SK-N-SH (cell line): ENCODE results near the gene CCRL2. TPM values are rescaled to one million over a fixed set of nuclear protein-coding genes. Genes with fewer than 3 reads are reported as not detected.

Source experiments
- CTCF ChIA-PET: fragments of 300-600, 350-600 bp; formaldehyde crosslinking; extraction: SDS; loops from one replicate; lab custom pipeline; 2021; lab: Yijun Ruan, JAX
- POLR2A ChIA-PET: fragments of 350-600 bp; sonication (Branson Sonifier 250); formaldehyde crosslinking; extraction: SDS; loops from one replicate; lab custom pipeline; 2020; ENCODE audit warnings: antibody characterized with exemption, inconsistent platforms; lab: Yijun Ruan, JAX
- DNase-seq: peaks from one replicate; pipeline ENCODE4 v3.0.0; 2012
- H2AFZ ChIP-seq: fragments of 200-600 bp; sonication (generic); 2 replicates; pipeline ENCODE4 v1.8.1; 2016; ENCODE audit warnings: antibody characterized with exemption, mild to moderate bottlenecking, low read depth
- H3F3A ChIP-seq: fragments of 200-600 bp; sonication (generic); replicated peaks from 2 replicates; pipeline ENCODE3; 2016; ENCODE audit warnings: antibody characterized with exemption, mild to moderate bottlenecking; ENCODE audit not compliant: insufficient read depth
- H3K27ac ChIP-seq, 2 experiments: fragments of 200-500 bp in 1 of 2; fragments of 200-600 bp in 1 of 2; sonication (Bioruptor generic) in 1 of 2; sonication (generic), shearing (Covaris generic) in 1 of 2; 2 replicates each; pipeline versions ENCODE4 v1.5.1 to v1.6.1; 2014 to 2016; ENCODE audit warnings: low read depth in 2 of 2, inconsistent platforms in 1 of 2, low read length in 1 of 2, mild to moderate bottlenecking in 1 of 2, mixed read lengths in 1 of 2
- H3K27me3 ChIP-seq: fragments of 200-600 bp; sonication (generic), shearing (Covaris generic); 2 replicates; pipeline ENCODE4 v1.6.1; 2016; ENCODE audit warnings: mixed run types; ENCODE audit not compliant: insufficient read depth
- H3K36me3 ChIP-seq, 2 experiments: fragments of 200-500 bp in 1 of 2; fragments of 200-600 bp in 1 of 2; sonication (Bioruptor generic) in 1 of 2; sonication (generic) in 1 of 2; replicated peaks in 1 of 2; 2 replicates each; pipeline versions ENCODE3 to v1.5.1; 2014 to 2016; ENCODE audit warnings: low read length in 1 of 2, mild to moderate bottlenecking in 1 of 2; ENCODE audit not compliant: insufficient read depth in 2 of 2, control insufficient read depth in 1 of 2
- H3K4me1 ChIP-seq, 2 experiments: fragments of 200-500 bp in 1 of 2; fragments of 200-600 bp in 1 of 2; sonication (Bioruptor generic) in 1 of 2; sonication (generic), shearing (Covaris generic) in 1 of 2; 2 replicates each; pipeline versions ENCODE4 v1.5.1 to v1.6.1; 2014 to 2016; ENCODE audit warnings: low read depth in 1 of 2, low read length in 1 of 2, mixed run types in 1 of 2; ENCODE audit not compliant: insufficient read depth in 2 of 2, control insufficient read depth in 1 of 2
- H3K4me2 ChIP-seq: fragments of 200-600 bp; sonication (generic), shearing (Covaris generic); 2 replicates; pipeline ENCODE4 v1.6.1; 2017; ENCODE audit warnings: mixed run types
- H3K4me3 ChIP-seq, 2 experiments: fragments of 200-500 bp in 1 of 2; fragments of 200-600 bp in 1 of 2; sonication (Bioruptor generic) in 1 of 2; sonication (generic), shearing (Covaris generic) in 1 of 2; 2 replicates each; pipeline versions ENCODE4 v1.5.1 to v1.8.1; 2014 to 2016; ENCODE audit warnings: low read depth in 2 of 2, inconsistent platforms in 1 of 2, low read length in 1 of 2, mild to moderate bottlenecking in 1 of 2, mixed read lengths in 1 of 2, moderate library complexity in 1 of 2
- H3K79me2 ChIP-seq: fragments of 200-600 bp; sonication (generic); 2 replicates; pipeline ENCODE4 v1.8.1; 2017; ENCODE audit warnings: mild to moderate bottlenecking; ENCODE audit not compliant: insufficient read depth
- H3K9ac ChIP-seq: fragments of 200-600 bp; sonication (generic); 2 replicates; pipeline ENCODE4 v1.6.1; 2017; ENCODE audit warnings: mixed run types
- H3K9me2 ChIP-seq: fragments of 200-600 bp; sonication (generic); 2 replicates; pipeline ENCODE4 v1.6.1; 2017; ENCODE audit warnings: mixed run types
- H3K9me3 ChIP-seq: fragments of 200-600 bp; sonication (generic); 2 replicates; pipeline ENCODE4 v1.6.1; 2017; ENCODE audit warnings: mixed run types, mild to moderate bottlenecking, moderate library complexity
- H4K20me1 ChIP-seq: fragments of 200-600 bp; sonication (generic); 2 replicates; pipeline ENCODE4 v1.6.1; 2017; ENCODE audit warnings: mild to moderate bottlenecking, mixed run types; ENCODE audit not compliant: insufficient read depth
- EZH2phosphoT487 ChIP-seq: fragments of 200-600 bp; sonication (generic); IDR thresholded peaks from 2 replicates; pipeline ENCODE4 v1.6.1; 2017; ENCODE audit warnings: low read depth, mixed run types, mild to moderate bottlenecking, antibody characterized with exemption, moderate library complexity, borderline replicate concordance
- GABPA ChIP-seq: IDR thresholded peaks from 2 replicates; pipeline ENCODE4 v1.4.0; 2012; ENCODE audit warnings: low read depth, mild to moderate bottlenecking
- MAX ChIP-seq: IDR thresholded peaks from 2 replicates; pipeline ENCODE4 v1.4.0; 2012; ENCODE audit warnings: low read depth
- RAD21 ChIP-seq: IDR thresholded peaks from 2 replicates; pipeline ENCODE4 v1.6.1; 2012; ENCODE audit warnings: mild to moderate bottlenecking, low read length
- SMC3 ChIP-seq: IDR thresholded peaks from 2 replicates; pipeline ENCODE4 v1.6.1; 2012; ENCODE audit warnings: low read depth, low read length, improper control_type of control experiment
- YY1 ChIP-seq: IDR thresholded peaks from 2 replicates; pipeline ENCODE4 v1.4.0; 2012; ENCODE audit warnings: low read depth, mild to moderate bottlenecking
- WGBS: methylation state at CpG from one replicate; pipeline ENCODE4 v1.1.6; 2017; ENCODE audit warnings: low lambda C conversion rate; 5-methylcytosine and 5-hydroxymethylcytosine counted together
- polyA plus RNA-seq, 3 experiments: library from polyadenylated mRNA; depleted of rRNA; stranded (reverse); fragments of >200 nt; gene quantifications; 2 replicates each; pipeline ENCODE4 v1.2.3, GENCODE V29; 2012
- TF ChIP-seq, protein P1 (sequence below): fragments of 150-350 bp; IDR thresholded peaks from 2 replicates; pipeline ENCODE4 v1.6.1; 2017; ENCODE audit warnings: antibody characterized with exemption, low read length, low read depth, borderline replicate concordance
- TF ChIP-seq, protein P2 (sequence below): IDR thresholded peaks from 2 replicates; pipeline ENCODE4; 2012

Gene CCRL2
- polyA plus RNA-seq, 1 of the 3 experiments (the other 2 are of a cell fraction): not detected

DNA sequence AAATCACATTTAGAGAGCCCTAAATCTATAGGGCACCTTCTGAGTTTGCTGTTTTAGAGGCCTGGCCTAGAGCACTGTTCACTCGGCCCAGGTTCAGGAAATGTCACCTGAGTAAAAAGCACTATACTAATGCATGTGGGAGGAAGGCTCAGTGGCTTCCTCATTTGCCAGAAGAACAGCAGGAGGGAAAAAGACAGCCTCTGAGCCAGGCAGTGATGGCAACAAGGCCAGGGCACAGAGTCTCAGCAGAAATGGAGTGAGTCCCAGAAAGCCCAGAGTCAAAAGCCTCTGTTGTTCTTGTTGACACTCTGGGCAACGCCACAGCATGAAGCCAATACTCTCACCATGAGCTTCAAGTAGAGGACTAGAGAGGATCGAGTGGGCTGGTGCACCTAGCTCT is 31.8 kb downstream of the CCRL2 start:
- no peak for DNase-seq
- TF ChIP-seq SMC3 (no peak), GABPA (no peak)
- TF ChIP-seq, protein P1, sequence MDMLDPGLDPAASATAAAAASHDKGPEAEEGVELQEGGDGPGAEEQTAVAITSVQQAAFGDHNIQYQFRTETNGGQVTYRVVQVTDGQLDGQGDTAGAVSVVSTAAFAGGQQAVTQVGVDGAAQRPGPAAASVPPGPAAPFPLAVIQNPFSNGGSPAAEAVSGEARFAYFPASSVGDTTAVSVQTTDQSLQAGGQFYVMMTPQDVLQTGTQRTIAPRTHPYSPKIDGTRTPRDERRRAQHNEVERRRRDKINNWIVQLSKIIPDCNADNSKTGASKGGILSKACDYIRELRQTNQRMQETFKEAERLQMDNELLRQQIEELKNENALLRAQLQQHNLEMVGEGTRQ: no peak
- TF ChIP-seq, protein P2, sequence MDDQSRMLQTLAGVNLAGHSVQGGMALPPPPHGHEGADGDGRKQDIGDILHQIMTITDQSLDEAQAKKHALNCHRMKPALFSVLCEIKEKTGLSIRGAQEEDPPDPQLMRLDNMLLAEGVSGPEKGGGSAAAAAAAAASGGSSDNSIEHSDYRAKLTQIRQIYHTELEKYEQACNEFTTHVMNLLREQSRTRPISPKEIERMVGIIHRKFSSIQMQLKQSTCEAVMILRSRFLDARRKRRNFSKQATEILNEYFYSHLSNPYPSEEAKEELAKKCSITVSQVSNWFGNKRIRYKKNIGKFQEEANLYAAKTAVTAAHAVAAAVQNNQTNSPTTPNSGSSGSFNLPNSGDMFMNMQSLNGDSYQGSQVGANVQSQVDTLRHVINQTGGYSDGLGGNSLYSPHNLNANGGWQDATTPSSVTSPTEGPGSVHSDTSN: no peak
- ChIA-PET POLR2A (no interaction called here), CTCF (interaction anchor here (2.4 kb wide), 1 partner anchor 10 kb away, joined by 8 read pairs; no protein-coding TSS in a partner anchor)
- no peaks in the 10 kb centered on the region for H3K79me2 ChIP-seq
- no peak overlapping the region for H3K4me2 ChIP-seq
- no peaks in the 10 kb centered on the region for H3K9me3 ChIP-seq
- no peak overlapping the region for H3K27ac ChIP-seq
- no peaks in the 10 kb centered on the region for H3K27me3 ChIP-seq
- no peaks in the 10 kb centered on the region for H3K4me1 ChIP-seq
- H3K36me3 ChIP-seq: no peaks in the 10 kb centered on the region
- H4K20me1 ChIP-seq: no peaks in the 10 kb centered on the region
- H3F3A ChIP-seq: no peaks in the 10 kb centered on the region
- H3K9ac ChIP-seq: no peak overlapping the region
- H3K4me3 ChIP-seq: no peak overlapping the region
- no peaks in the 10 kb centered on the region for H3K9me2 ChIP-seq
- H2AFZ ChIP-seq: no peak overlapping the region
- 46% methylated on average over 1 of the region's 3 CpGs for WGBS

- no peaks in the 10 kb centered on the region for H3K4me1 ChIP-seq
- POLR2A ChIA-PET: no interaction called here
- H3K27ac ChIP-seq: no peak overlapping the region
- H3K9me2 ChIP-seq: no peaks in the 10 kb centered on the region
- TF ChIP-seq YY1: no peak
- TF ChIP-seq MAX: no peak
- TF ChIP-seq RAD21: no peak
- TF ChIP-seq EZH2phosphoT487: no peak
- TF ChIP-seq, all 33 proteins: peak for 0
- no peaks in the 10 kb centered on the region for H3K36me3 ChIP-seq
- CTCF ChIA-PET: no interaction called here
- H2AFZ ChIP-seq: no peak overlapping the region
- WGBS: 24% methylated on average over 4 of the region's 4 CpGs
- H3K4me2 ChIP-seq: no peak overlapping the region
- no peaks in the 10 kb centered on the region for H4K20me1 ChIP-seq
- DNase-seq: no peak
- H3K9me3 ChIP-seq: no peaks in the 10 kb centered on the region
- no peaks in the 10 kb centered on the region for H3K79me2 ChIP-seq
- no peaks in the 10 kb centered on the region for H3F3A ChIP-seq
- no peak overlapping the region for H3K9ac ChIP-seq
- H3K27me3 ChIP-seq: no peaks in the 10 kb centered on the region
- no peak overlapping the region for H3K4me3 ChIP-seq
These were observed 33.7 kb downstream of the CCRL2 start for GRCh38 chr3:46440531-46441294.
